A673 (cell line): ENCODE results near the gene GRID1. TPM values are rescaled to one million over a fixed set of nuclear protein-coding genes. Genes with fewer than 3 reads are reported as not detected.

Source experiments
- BruUV-seq: library from RNA; stranded (reverse); fragments of 400-500 nt; replicated peaks from 2 replicates; lab custom pipeline; 2021; lab: Mats Ljungman, UMichigan
- CTCF ChIA-PET: fragments of 300-600 bp; sonication (Branson Sonifier 250); formaldehyde crosslinking; loops from one replicate; lab custom pipeline; 2022; ENCODE audit warnings: antibody characterized with exemption; lab: Charles Lee
- POLR2A ChIA-PET: fragments of 300-600 bp; sonication (Branson Sonifier 250); formaldehyde crosslinking; loops from one replicate; lab custom pipeline; 2022; ENCODE audit warnings: antibody characterized with exemption; ENCODE audit not compliant: low non-redundant PET; lab: Charles Lee
- DNase-seq: peaks from one replicate; pipeline ENCODE4 v3.0.0-alpha.2; 2015; ENCODE audit warnings: low spot score
- H3K27ac ChIP-seq: fragments of 200-600 bp; sonication (generic); 2 replicates; pipeline ENCODE4 v1.5.1; 2016; ENCODE audit warnings: mixed run types, low read depth, mild to moderate bottlenecking, mixed read lengths, antibody characterized with exemption, low read length; ENCODE audit not compliant: poor library complexity, severe bottlenecking
- H3K27me3 ChIP-seq: fragments of 200-600 bp; sonication (generic); replicated peaks from 2 replicates; pipeline ENCODE4 v1.6.1; 2017; ENCODE audit warnings: mixed run types, low read depth, mild to moderate bottlenecking, mixed read lengths, antibody characterized with exemption, low read length; ENCODE audit not compliant: insufficient read depth, poor library complexity
- H3K36me3 ChIP-seq: fragments of 200-600 bp; sonication (generic); 2 replicates; pipeline ENCODE4 v1.6.1; 2016; ENCODE audit warnings: mixed run types, mild to moderate bottlenecking, mixed read lengths, antibody characterized with exemption, low read length; ENCODE audit not compliant: insufficient read depth, poor library complexity, severe bottlenecking
- H3K4me1 ChIP-seq: fragments of 200-600 bp; sonication (generic); 2 replicates; pipeline ENCODE4 v1.6.1; 2017; ENCODE audit warnings: mixed run types, mild to moderate bottlenecking, mixed read lengths, antibody characterized with exemption, low read length; ENCODE audit not compliant: insufficient read depth, poor library complexity, severe bottlenecking
- H3K4me3 ChIP-seq: fragments of 200-600 bp; sonication (generic); 2 replicates; pipeline ENCODE4 v1.5.1; 2016; ENCODE audit warnings: low read depth, mixed run types, mild to moderate bottlenecking, mixed read lengths, low read length; ENCODE audit not compliant: poor library complexity, severe bottlenecking
- H3K9me3 ChIP-seq: fragments of 200-600 bp; sonication (generic); 2 replicates; pipeline ENCODE4 v1.6.1; 2016; ENCODE audit warnings: mixed run types, low read depth, mild to moderate bottlenecking, mixed read lengths, antibody characterized with exemption, low read length; ENCODE audit not compliant: poor library complexity, severe bottlenecking
- EZH2 ChIP-seq: fragments of 200-600 bp; sonication (generic); IDR thresholded peaks from 2 replicates; pipeline ENCODE4 v1.6.1; 2017; ENCODE audit warnings: borderline replicate concordance, low read depth, mild to moderate bottlenecking, mixed read lengths, antibody characterized with exemption, low read length; ENCODE audit not compliant: poor library complexity, severe bottlenecking
- intact Hi-C: fragments of 100-400 bp; cut with micrococcal nuclease; formaldehyde crosslinking; loops from one replicate; pipeline ENCODE4 v1.10.0; 2022; ENCODE audit not compliant: unreplicated experiment
- total RNA-seq: library from RNA; stranded (reverse); gene quantifications from 2 replicates; pipeline ENCODE4 v1.2.3, GENCODE V29; 2021
- TF ChIP-seq, protein P1 (sequence below): fragments of 300-800, 200-600 bp; sonication (generic); conservative IDR thresholded peaks from 2 replicates; pipeline ENCODE4 v1.5.1; 2017; ENCODE audit warnings: low read depth, mild to moderate bottlenecking, antibody characterized with exemption, low read length, moderate library complexity, mixed read lengths

Gene GRID1
- total RNA-seq, 1 experiment from 2014 or later, result not detected

DNA sequence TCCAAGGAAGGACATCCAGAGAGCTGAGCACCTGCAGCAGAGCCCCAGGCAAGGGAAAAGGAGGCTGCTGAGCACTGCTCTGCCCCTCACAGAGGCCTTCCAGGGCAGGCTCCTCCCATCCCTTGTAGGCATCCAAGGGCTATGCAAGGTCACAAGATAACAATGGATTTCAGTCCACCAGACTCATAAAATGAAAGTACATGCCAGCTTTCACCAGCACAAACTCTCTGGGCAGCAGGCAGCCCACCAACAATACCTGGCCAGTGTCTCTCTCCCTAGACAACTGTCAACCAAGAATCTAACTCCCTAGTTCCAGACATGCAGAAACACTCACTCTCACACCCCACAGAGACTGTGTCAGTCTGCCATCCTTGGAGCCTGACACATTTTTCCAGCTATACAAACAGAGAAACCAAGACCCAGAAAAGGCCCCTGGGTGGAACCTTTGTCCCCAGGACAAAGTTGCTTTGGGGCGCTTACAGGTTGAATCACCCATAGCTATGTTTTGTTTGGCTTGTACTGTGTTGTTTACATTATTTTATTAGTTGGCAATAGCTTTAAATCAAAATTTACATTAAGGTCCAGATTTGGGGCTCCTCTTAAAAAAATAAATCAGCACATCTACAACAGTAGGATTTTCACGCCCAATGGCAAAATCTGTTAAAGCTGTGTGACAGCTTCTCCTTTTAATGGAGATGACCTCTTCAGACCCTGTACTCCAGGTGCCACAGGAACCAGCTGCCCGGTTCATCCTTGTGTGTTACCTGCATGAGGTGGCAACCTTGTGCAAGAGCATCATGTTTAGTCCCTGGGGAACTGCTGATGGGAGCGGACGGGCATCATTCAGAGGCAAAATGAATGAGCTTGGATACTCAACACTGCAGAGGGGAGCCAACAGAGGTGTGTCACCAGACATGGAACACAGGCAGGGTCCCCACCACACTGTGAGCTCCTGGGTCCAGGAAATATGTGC, 5.2 kb downstream of the GRID1 start:
- H3K36me3 ChIP-seq, result no peaks in the 10 kb centered on the region
- no peak for DNase-seq
- no TSS peak for BruUV-seq
- peaks cover 25% of the 10 kb centered on the region for H3K27me3 ChIP-seq
- TF ChIP-seq, protein P1, sequence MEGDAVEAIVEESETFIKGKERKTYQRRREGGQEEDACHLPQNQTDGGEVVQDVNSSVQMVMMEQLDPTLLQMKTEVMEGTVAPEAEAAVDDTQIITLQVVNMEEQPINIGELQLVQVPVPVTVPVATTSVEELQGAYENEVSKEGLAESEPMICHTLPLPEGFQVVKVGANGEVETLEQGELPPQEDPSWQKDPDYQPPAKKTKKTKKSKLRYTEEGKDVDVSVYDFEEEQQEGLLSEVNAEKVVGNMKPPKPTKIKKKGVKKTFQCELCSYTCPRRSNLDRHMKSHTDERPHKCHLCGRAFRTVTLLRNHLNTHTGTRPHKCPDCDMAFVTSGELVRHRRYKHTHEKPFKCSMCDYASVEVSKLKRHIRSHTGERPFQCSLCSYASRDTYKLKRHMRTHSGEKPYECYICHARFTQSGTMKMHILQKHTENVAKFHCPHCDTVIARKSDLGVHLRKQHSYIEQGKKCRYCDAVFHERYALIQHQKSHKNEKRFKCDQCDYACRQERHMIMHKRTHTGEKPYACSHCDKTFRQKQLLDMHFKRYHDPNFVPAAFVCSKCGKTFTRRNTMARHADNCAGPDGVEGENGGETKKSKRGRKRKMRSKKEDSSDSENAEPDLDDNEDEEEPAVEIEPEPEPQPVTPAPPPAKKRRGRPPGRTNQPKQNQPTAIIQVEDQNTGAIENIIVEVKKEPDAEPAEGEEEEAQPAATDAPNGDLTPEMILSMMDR, result no peak
- TF ChIP-seq EZH2, result no peak
- POLR2A ChIA-PET, result interaction anchor here (0.6 kb wide), 1 partner anchor 49 kb away, joined by 3 read pairs; no protein-coding TSS in a partner anchor
- H3K4me1 ChIP-seq, result no peaks in the 10 kb centered on the region
- CTCF ChIA-PET, result no interaction called here
- H3K27ac ChIP-seq, result no peak overlapping the region
- H3K4me3 ChIP-seq, result no peak overlapping the region
- intact Hi-C loops, result no loop called here
- no peaks in the 10 kb centered on the region for H3K9me3 ChIP-seq

DNA sequence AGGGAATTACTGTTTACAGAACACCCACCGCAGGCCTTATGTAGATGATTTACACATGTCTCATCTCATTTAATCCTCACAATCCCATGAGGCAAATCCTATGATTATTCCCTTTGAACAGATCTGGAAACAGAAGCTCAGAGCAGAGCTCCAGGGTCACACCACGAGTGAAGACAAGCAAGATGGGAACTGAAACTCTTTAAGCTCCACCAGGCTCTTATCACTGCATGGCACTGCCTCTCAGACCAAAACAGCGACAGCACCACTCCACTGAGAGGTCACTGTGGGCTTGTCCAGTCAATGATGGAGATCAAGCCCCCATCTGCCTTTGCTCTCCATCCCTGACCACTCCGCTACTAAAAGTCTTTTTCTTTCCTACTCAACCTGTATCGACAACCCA, 5.9 kb downstream of the GRID1 start:
- no peaks in the 10 kb centered on the region for H3K4me1 ChIP-seq
- POLR2A ChIA-PET, result interaction anchor here (0.6 kb wide), 1 partner anchor 48 kb away, joined by 3 read pairs; no protein-coding TSS in a partner anchor
- no TSS peak for BruUV-seq
- H3K27me3 ChIP-seq, result peaks cover 18% of the 10 kb centered on the region
- no peak for TF ChIP-seq EZH2
- TF ChIP-seq, protein P1, result no peak
- DNase-seq, result no peak
- CTCF ChIA-PET, result no interaction called here
- no peaks in the 10 kb centered on the region for H3K36me3 ChIP-seq
- no peaks in the 10 kb centered on the region for H3K9me3 ChIP-seq
- H3K4me3 ChIP-seq, result no peak overlapping the region
- intact Hi-C loops, result no loop called here
- H3K27ac ChIP-seq, result no peak overlapping the region

DNA sequence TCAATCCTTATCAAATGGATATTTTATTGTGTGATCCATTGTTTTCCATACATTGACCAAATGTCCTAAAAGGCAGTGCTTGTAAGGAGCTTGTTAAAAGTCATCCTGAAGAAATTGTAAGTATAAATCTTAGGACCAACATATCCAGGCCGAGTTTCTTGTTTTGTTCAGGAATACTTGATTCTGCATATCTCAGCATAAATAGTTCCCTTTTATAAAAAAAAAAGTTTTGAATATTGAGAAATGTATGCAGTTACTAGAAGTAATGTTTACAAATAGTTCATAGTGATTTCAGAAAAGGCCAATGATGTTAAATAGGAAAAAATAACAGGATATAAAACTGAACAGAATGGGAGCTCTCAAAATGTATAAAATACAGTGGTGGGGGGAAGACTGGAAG, 6.6 kb downstream of the GRID1 start:
- no TSS peak for BruUV-seq
- Histone ChIP-seq H3K27ac (no peak overlapping the region), H3K9me3 (no peaks in the 10 kb centered on the region), H3K27me3 (peaks cover 11% of the 10 kb centered on the region), H3K4me3 (no peak overlapping the region), H3K36me3 (no peaks in the 10 kb centered on the region), H3K4me1 (no peaks in the 10 kb centered on the region)
- no peak for TF ChIP-seq EZH2
- TF ChIP-seq, protein P1, result no peak
- no peak for DNase-seq
- intact Hi-C loops, result no loop called here
- ChIA-PET POLR2A (no interaction called here), CTCF (no interaction called here)
